Fibroblast of villous mesenchyme (primary cell): ENCODE measurements around the gene ANKLE1. TPM values are rescaled to one million over a fixed set of nuclear protein-coding genes. Genes with fewer than 3 reads are reported as not detected.

Experiments
- DNase-seq: peaks from one replicate; pipeline ENCODE4 v3.0.0-alpha.2; 2010; ENCODE audit warnings: low read depth
- H3K4me3 ChIP-seq: 2 replicates; pipeline ENCODE4 v1.5.1; 2011; ENCODE audit warnings: low read depth, mild to moderate bottlenecking, low read length
- total RNA-seq: library from RNA; depleted of rRNA; stranded (reverse); fragments of >200 nt; gene quantifications from 2 replicates; pipeline ENCODE4 v1.2.3, GENCODE V29; 2012
- TF ChIP-seq, protein P1 (sequence below): IDR thresholded peaks from 2 replicates; pipeline ENCODE4 v1.5.1; 2012; ENCODE audit warnings: low read depth, mild to moderate bottlenecking, low read length; ENCODE audit not compliant: insufficient read depth

ANKLE1 gene
- total RNA-seq, 1 donor: 0.86 TPM

DNA sequence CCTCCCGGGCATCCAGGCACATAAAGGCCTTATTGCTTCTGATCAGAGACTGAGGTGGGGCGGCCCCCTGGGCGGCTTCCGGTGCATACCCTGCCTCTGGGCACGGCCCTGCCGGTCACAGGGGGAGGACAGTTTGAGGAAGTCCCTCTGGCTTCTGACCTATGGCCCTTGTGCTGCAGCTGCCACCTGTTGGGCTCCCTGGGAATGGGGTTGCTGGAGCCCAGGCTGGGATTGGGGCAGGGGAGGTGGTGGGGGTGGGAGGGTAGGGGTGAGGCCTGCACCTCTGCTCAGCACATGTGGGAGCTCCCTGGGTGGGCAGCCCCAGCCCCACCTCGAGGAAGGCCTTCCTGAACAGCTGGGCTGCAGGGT lies 42.2 kb downstream of the ANKLE1 start:
- DNase-seq: no peak
- no peak overlapping the region for H3K4me3 ChIP-seq
- TF ChIP-seq, protein P1, sequence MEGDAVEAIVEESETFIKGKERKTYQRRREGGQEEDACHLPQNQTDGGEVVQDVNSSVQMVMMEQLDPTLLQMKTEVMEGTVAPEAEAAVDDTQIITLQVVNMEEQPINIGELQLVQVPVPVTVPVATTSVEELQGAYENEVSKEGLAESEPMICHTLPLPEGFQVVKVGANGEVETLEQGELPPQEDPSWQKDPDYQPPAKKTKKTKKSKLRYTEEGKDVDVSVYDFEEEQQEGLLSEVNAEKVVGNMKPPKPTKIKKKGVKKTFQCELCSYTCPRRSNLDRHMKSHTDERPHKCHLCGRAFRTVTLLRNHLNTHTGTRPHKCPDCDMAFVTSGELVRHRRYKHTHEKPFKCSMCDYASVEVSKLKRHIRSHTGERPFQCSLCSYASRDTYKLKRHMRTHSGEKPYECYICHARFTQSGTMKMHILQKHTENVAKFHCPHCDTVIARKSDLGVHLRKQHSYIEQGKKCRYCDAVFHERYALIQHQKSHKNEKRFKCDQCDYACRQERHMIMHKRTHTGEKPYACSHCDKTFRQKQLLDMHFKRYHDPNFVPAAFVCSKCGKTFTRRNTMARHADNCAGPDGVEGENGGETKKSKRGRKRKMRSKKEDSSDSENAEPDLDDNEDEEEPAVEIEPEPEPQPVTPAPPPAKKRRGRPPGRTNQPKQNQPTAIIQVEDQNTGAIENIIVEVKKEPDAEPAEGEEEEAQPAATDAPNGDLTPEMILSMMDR: no peak

DNA sequence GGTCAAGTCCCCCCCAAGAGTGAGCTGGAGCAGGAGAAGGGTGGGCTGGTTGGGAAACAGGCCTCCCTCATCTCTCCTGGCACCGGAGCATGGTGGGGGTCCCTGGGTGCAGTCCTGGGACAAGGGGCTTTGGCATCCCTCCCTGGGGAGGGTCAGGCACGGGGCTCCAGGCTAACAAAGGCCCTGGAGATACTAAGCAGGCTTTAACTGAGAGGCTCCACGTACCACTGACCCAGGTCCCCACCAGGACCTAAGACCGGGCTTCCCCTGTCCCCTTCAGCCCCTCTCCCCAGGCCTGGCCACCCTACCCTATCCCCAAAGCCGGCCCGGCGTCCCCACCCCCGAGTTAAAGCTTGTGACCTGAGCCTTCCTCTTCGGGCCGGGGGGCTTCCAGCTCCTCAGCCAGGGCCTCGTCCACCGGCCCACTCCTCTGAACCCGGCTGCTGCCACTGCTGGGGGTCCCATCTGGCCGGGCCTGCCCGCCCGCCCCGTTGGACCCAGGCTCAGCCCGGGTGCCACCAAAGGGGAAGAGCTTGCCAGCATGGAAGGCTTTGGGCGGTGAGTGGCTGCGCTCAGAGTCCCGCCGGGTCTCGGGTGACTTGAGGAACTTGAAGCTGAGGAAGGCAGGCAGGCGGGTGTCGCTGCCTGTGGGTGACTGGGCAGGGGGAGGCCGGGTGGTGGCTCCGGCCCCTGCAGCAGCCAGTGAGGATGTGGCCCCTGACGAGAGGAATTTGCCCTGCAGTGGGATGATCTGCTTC lies 42.8 kb downstream of the ANKLE1 start:
- DNase-seq: no peak
- H3K4me3 ChIP-seq: no peak overlapping the region
- TF ChIP-seq, protein P1: no peak

DNA sequence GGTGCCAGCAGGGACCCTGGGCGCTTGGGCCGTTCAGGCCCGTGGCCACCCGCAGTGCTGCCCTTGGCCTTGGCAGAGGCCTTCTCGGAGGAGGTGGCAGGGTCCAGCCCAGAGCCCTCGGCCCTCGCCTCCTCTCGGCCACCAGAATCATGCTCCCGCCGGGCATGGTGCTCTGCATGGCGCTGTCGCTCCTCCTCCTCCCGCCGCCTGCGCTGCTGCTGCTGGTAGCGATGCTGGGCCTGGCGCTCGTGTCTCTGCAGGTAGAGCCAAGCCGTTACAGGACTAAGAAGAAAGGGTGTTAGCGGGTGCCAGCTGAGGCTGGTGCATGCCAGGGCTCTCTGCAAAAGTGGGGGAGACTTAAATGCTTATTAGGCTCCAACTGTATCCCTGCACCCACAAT lies 43.4 kb downstream of the ANKLE1 start:
- DNase-seq: no peak
- TF ChIP-seq, protein P1: no peak
- H3K4me3 ChIP-seq: no peak overlapping the region

DNA sequence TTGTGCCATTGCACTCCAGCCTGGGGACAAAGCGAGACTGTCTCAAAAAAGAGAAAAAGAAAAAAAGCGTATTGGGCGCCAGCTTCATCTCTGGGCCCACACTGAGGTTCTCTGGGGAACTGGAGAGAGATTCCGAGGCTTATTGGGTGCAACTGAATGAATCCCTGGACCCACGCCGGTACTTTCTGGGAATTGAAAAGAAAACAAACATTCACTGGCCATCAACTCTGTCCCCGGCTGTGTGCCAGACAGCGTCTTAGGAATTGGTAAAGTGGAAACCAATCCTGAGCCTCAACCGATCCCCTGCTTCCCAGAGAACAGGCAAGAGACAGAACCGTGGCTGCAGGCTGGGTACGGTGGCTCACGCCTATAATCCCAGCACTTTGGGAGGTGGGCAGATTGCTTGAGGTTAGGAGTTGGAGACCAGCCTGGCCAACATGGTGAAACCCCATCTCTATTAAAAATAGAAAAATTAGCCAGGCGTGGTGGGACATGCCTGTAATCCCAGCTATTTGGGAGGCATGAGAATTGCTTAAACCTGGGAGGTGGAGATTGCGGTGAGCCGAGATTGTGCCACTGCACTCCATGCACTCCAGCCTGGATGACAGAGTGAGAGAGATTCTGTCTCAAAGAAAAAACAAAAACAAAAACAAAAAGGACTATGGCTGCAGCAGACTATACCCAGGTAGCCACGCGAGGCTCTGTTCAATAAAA lies 44.3 kb downstream of the ANKLE1 start:
- DNase-seq: no peak
- H3K4me3 ChIP-seq: no peak overlapping the region
- TF ChIP-seq, protein P1: no peak

DNA sequence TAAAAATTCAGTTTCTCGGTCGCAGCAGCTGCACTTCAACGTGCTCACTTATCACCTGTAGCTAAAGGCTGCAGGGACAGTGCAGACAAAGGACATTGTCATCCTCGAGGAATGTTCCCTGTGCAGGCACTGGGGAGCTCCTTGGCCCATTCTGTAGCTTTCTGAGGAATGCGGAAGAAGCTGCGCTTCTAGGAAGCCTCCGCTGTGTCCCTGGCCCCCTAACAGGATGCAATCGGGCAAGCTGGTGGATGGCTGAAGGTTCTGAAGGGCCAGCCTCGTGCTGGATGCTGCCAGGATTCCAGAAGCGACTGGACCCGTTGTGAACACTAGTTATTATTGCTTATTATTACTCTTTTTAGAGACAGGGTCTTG lies 44.9 kb downstream of the ANKLE1 start:
- no peak for DNase-seq
- TF ChIP-seq, protein P1: no peak
- H3K4me3 ChIP-seq: no peak overlapping the region

DNA sequence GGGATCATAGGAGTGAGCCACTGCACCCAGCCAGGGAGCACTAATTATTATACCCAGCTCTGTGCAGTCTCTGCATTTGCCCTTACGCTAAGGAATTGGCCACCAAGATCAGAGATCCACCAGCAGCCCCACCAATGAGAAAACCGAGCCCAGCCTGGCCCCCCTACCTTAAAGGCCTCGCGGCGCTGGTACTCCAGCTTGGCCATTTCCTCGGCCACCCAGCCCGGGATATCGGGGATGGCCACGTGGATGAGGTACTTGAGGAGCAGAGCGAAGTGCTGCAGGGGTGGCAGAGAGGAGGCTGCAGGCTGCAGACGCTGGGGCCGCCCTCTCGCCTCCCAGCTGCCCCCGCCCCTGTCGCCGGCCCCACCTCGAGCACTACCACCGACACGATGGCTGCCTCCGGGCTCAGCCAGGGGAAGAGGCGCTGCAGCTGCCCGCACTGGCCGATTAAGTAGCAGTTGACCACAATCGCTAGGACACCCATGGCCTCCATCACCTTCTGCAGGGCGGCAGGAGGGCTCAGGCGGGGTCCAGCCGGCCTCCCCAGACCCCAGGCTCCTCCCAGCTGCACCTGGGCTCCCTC lies 45.5 kb downstream of the ANKLE1 start:
- H3K4me3 ChIP-seq: no peak overlapping the region
- TF ChIP-seq, protein P1: no peak
- DNase-seq: no peak
